H9 (cell line): ENCODE data around the gene MOB1B. TPM values are rescaled to one million over a fixed set of nuclear protein-coding genes. Genes with fewer than 3 reads are reported as not detected.
A peak's percentile ranks its signal among the peaks of the same experiment; 100 is the strongest.

Source experiments
- DNase-seq: peaks from one replicate; pipeline ENCODE4 v3.0.0-alpha.2; 2017
- H2AFZ ChIP-seq: one replicate; pipeline ENCODE4 v1.6.1; 2013; ENCODE audit warnings: mild to moderate bottlenecking, low read length, control low read depth, moderate library complexity
- H2AK5ac ChIP-seq: 2 replicates; pipeline ENCODE4 v1.6.1; 2013; ENCODE audit warnings: low read length, control low read depth, mixed read lengths; ENCODE audit not compliant: insufficient read length
- H2BK120ac ChIP-seq: one replicate; pipeline ENCODE4 v1.6.1; 2013; ENCODE audit warnings: low read depth, mild to moderate bottlenecking, low read length, control low read depth, inconsistent platforms; ENCODE audit not compliant: poor library complexity, severe bottlenecking
- H2BK12ac ChIP-seq: 2 replicates; pipeline ENCODE4 v1.6.1; 2013; ENCODE audit warnings: low read length, control low read depth, mixed read lengths, low read depth; ENCODE audit not compliant: insufficient read length
- H2BK15ac ChIP-seq: 2 replicates; pipeline ENCODE4 v1.6.1; 2013; ENCODE audit warnings: low read depth, low read length, control low read depth
- H2BK20ac ChIP-seq: one replicate; pipeline ENCODE4 v1.6.1; 2013; ENCODE audit warnings: low read depth, mild to moderate bottlenecking, low read length, control low read depth, inconsistent platforms; ENCODE audit not compliant: poor library complexity, severe bottlenecking
- H2BK5ac ChIP-seq: 2 replicates; pipeline ENCODE4 v1.6.1; 2013; ENCODE audit warnings: low read length, control low read depth, mixed read lengths; ENCODE audit not compliant: insufficient read length
- H3K14ac ChIP-seq: 2 replicates; pipeline ENCODE4 v1.6.1; 2013; ENCODE audit warnings: low read length, control low read depth; ENCODE audit not compliant: insufficient read depth
- H3K18ac ChIP-seq: 2 replicates; pipeline ENCODE4 v1.6.1; 2013; ENCODE audit warnings: low read depth, mild to moderate bottlenecking, mixed read lengths, low read length, control low read depth; ENCODE audit not compliant: insufficient read length
- H3K23ac ChIP-seq: 2 replicates; pipeline ENCODE4 v1.6.1; 2013; ENCODE audit warnings: low read length, control low read depth, mixed read lengths, low read depth; ENCODE audit not compliant: insufficient read length
- H3K23me2 ChIP-seq: 2 replicates; pipeline ENCODE4 v1.6.1; 2013; ENCODE audit warnings: low read depth, mild to moderate bottlenecking, mixed read lengths, low read length, control low read depth; ENCODE audit not compliant: insufficient read length, poor library complexity, severe bottlenecking
- H3K27ac ChIP-seq: 2 replicates; pipeline ENCODE4 v1.5.1; 2013; ENCODE audit warnings: low read length, control low read depth, mixed read lengths, low read depth; ENCODE audit not compliant: insufficient read length
- H3K27me3 ChIP-seq: 2 replicates; pipeline ENCODE4 v1.6.1; 2013; ENCODE audit warnings: low read length, control low read depth, inconsistent platforms; ENCODE audit not compliant: insufficient read depth
- H3K4ac ChIP-seq: 2 replicates; pipeline ENCODE4 v1.6.1; 2013; ENCODE audit warnings: low read depth, mild to moderate bottlenecking, control low read depth, inconsistent platforms, low read length, moderate library complexity
- H3K4me1 ChIP-seq: 2 replicates; pipeline ENCODE4 v1.6.1; 2013; ENCODE audit warnings: low read length, control low read depth, inconsistent platforms; ENCODE audit not compliant: insufficient read depth
- H3K4me2 ChIP-seq: 2 replicates; pipeline ENCODE4 v1.6.1; 2013; ENCODE audit warnings: low read length, control low read depth, mixed read lengths; ENCODE audit not compliant: insufficient read length, insufficient read depth
- H3K56ac ChIP-seq: 2 replicates; pipeline ENCODE4 v1.6.1; 2013; ENCODE audit warnings: low read depth, mild to moderate bottlenecking, mixed read lengths, low read length, control low read depth; ENCODE audit not compliant: insufficient read length
- H3K79me1 ChIP-seq: 2 replicates; pipeline ENCODE4 v1.6.1; 2013; ENCODE audit warnings: low read depth, mild to moderate bottlenecking, moderate library complexity, low read length, control low read depth, inconsistent platforms; ENCODE audit not compliant: insufficient read depth, poor library complexity, severe bottlenecking
- H3K79me2 ChIP-seq: 2 replicates; pipeline ENCODE4 v1.6.1; 2013; ENCODE audit warnings: low read length, control low read depth, inconsistent platforms; ENCODE audit not compliant: insufficient read depth
- H3K9ac ChIP-seq: 2 replicates; pipeline ENCODE4 v1.6.1; 2013; ENCODE audit warnings: low read length, control low read depth, mixed read lengths; ENCODE audit not compliant: insufficient read length; ENCODE audit errors: extremely low read depth
- H3K9me3 ChIP-seq: one replicate; pipeline ENCODE4 v1.6.1; 2013; ENCODE audit warnings: low read depth, low read length, inconsistent platforms; ENCODE audit not compliant: control insufficient read depth
- H3T11ph ChIP-seq: one replicate; pipeline ENCODE4 v1.6.1; 2013; ENCODE audit warnings: mild to moderate bottlenecking, low read length, control low read depth, inconsistent platforms
- H4K20me1 ChIP-seq: one replicate; pipeline ENCODE4 v1.6.1; 2013; ENCODE audit not compliant: control insufficient read depth, insufficient read length, insufficient read depth
- H4K5ac ChIP-seq: 2 replicates; pipeline ENCODE4 v1.6.1; 2013; ENCODE audit warnings: low read depth, mild to moderate bottlenecking, mixed read lengths, low read length, control low read depth; ENCODE audit not compliant: insufficient read length
- H4K8ac ChIP-seq: replicated peaks from 2 replicates; pipeline ENCODE4 v1.6.1; 2013; ENCODE audit warnings: low read length, control low read depth, mixed read lengths, low read depth; ENCODE audit not compliant: insufficient read length
- H4K91ac ChIP-seq: 2 replicates; pipeline ENCODE4 v1.6.1; 2013; ENCODE audit warnings: low read depth, mild to moderate bottlenecking, moderate library complexity, mixed read lengths, low read length, control low read depth; ENCODE audit not compliant: insufficient read length
- H3K27ac Mint-ChIP-seq, 3 experiments: 2 replicates in 2 of 3; 3 replicates in 1 of 3; pipeline ENCODE4 v1.8.0; 2020 to 2021; ENCODE audit warnings: mixed read lengths in 3 of 3, mild to moderate bottlenecking in 1 of 3, moderate library complexity in 1 of 3
- H3K27me3 Mint-ChIP-seq: 2 replicates; pipeline ENCODE4 v1.8.0; 2021; ENCODE audit warnings: low read depth, mild to moderate bottlenecking, moderate library complexity, mixed read lengths
- H3K36me3 Mint-ChIP-seq, 3 experiments: 2 replicates in 2 of 3; 3 replicates in 1 of 3; pipeline ENCODE4 v1.8.0; 2020 to 2021; ENCODE audit warnings: low read depth in 3 of 3, mixed read lengths in 3 of 3; ENCODE audit not compliant: insufficient read depth in 1 of 3
- H3K4me1 Mint-ChIP-seq, 2 experiments: 2 replicates each; pipeline ENCODE4 v1.8.0; 2020; ENCODE audit warnings: mixed read lengths in 2 of 2
- H3K4me3 Mint-ChIP-seq, 2 experiments: 2 replicates in 1 of 2; 3 replicates in 1 of 2; pipeline ENCODE4 v1.8.0; 2020 to 2021; ENCODE audit warnings: mild to moderate bottlenecking in 2 of 2, mixed read lengths in 2 of 2, moderate library complexity in 1 of 2
- H3K9me3 Mint-ChIP-seq, 2 experiments: 2 replicates in 1 of 2; 3 replicates in 1 of 2; pipeline ENCODE4 v1.8.0; 2020; ENCODE audit warnings: mild to moderate bottlenecking in 2 of 2, mixed read lengths in 2 of 2, moderate library complexity in 1 of 2
- CTCF ChIP-seq: fragments of 200-600 bp; sonication (generic); conservative IDR thresholded peaks from 3 replicates; pipeline ENCODE4 v1.8.0; 2021; ENCODE audit warnings: antibody characterized with exemption, mild to moderate bottlenecking
- WGBS: extraction: QIAGEN DNeasy Blood & Tissue Kit; methylation state at CpG from one replicate; pipeline ENCODE4 v1.1.7; 2013; ENCODE audit warnings: missing lambda C conversion rate, low lambda C conversion rate, mixed read lengths; ENCODE audit not compliant: insufficient read length; ENCODE audit errors: extremely low coverage; 5-methylcytosine and 5-hydroxymethylcytosine counted together
- total RNA-seq: library from RNA; stranded (reverse); gene quantifications from 2 replicates; pipeline ENCODE4 v1.2.1, GENCODE V29; 2021

The MOB1B gene
- total RNA-seq, 1 experiment from 2014 or later: 30.3 TPM

GRCh38 chr4:70892086-70892769 lies 9.9 kb upstream of the MOB1B start:
- Histone ChIP-seq H3K27me3 (no peaks in the 10 kb centered on the region), H4K5ac (no peak overlapping the region), H2BK20ac (no peak overlapping the region), H3K23ac (no peak overlapping the region), H3K14ac (no peak overlapping the region), H2AK5ac (no peak overlapping the region), H2BK15ac (no peak overlapping the region), H3K79me2 (no peaks in the 10 kb centered on the region), H3K9ac (no peak overlapping the region), H4K91ac (no peak overlapping the region), H3K27ac (no peak overlapping the region), H4K20me1 (no peaks in the 10 kb centered on the region), H2BK5ac (no peak overlapping the region), H2BK12ac (no peak overlapping the region), H3K4me2 (no peak overlapping the region), H3K4me1 (no peaks in the 10 kb centered on the region), H2AFZ (no peak overlapping the region), H3K56ac (no peak overlapping the region), H3K9me3 (no peaks in the 10 kb centered on the region), H3K18ac (no peak overlapping the region), H3K79me1 (no peaks in the 10 kb centered on the region), H3K4ac (no peak overlapping the region), H4K8ac (no peak overlapping the region), H3T11ph (no peak overlapping the region), H3K23me2 (no peaks in the 10 kb centered on the region), H2BK120ac (no peak overlapping the region)
- H3K27me3 Mint-ChIP-seq: peaks cover 2% of the 10 kb centered on the region; the same call in 1 of the 2 replicates
- H3K4me3 Mint-ChIP-seq: no peak overlapping the region
- no peak for TF ChIP-seq CTCF
- peak overlapping the region in 1 of 3 experiments; percentile 76; a peak in 1 of 7 replicates for H3K27ac Mint-ChIP-seq
- H3K36me3 Mint-ChIP-seq: no peaks in the 10 kb centered on the region
- no peaks in the 10 kb centered on the region for H3K9me3 Mint-ChIP-seq
- no CpG with 5 or more reads among the region's 11 CpGs for WGBS
- H3K4me1 Mint-ChIP-seq: no peaks in the 10 kb centered on the region
- no peak for DNase-seq
